ENCODE results near the gene ANKRD44. TPM values are rescaled to one million over a fixed set of nuclear protein-coding genes. Genes with fewer than 3 reads are reported as not detected.

Gene ANKRD44
- total RNA-seq, 6 experiments from 2014 or later = 3.8 to 5.7 (median 4.7) TPM

DNA sequence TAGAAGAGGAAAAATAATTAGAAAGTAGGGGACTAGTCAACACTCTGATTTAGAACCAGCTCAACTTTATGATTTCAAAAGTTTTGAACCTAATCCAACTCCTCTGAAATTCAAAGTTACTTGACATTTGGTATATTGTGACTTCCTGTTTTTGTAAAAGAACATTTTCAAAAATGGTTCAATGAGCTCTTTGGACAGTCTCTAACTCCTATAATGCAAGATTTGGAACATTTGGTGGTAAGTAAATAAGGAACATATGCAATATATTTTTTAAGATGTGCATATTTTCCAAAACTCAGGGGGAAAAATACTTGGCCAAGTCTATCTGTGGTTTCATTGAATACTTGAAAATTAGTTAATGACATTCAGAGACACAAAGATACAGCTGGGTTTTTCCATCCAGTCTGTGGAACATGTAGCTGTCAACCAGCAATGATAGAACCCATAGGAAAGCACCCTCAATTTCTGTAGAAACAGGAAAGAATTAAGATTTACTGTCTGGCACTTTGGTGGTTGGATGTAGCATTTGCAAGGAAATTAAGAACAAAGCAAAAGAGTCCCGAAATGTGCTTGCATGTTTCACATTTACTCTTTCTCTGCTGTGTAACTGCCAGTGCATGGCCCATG lies 17.0 kb upstream of the ANKRD44 start:
- TF ChIP-seq, protein P1, sequence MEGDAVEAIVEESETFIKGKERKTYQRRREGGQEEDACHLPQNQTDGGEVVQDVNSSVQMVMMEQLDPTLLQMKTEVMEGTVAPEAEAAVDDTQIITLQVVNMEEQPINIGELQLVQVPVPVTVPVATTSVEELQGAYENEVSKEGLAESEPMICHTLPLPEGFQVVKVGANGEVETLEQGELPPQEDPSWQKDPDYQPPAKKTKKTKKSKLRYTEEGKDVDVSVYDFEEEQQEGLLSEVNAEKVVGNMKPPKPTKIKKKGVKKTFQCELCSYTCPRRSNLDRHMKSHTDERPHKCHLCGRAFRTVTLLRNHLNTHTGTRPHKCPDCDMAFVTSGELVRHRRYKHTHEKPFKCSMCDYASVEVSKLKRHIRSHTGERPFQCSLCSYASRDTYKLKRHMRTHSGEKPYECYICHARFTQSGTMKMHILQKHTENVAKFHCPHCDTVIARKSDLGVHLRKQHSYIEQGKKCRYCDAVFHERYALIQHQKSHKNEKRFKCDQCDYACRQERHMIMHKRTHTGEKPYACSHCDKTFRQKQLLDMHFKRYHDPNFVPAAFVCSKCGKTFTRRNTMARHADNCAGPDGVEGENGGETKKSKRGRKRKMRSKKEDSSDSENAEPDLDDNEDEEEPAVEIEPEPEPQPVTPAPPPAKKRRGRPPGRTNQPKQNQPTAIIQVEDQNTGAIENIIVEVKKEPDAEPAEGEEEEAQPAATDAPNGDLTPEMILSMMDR (IDR thresholded peaks at IDR 0.05) = no peak
- Mint-ChIP-seq H3K4me1 (ENCODE audit: low read depth) (no peaks in the 10 kb centered on the region), H3K36me3 (ENCODE audit: low read depth) (0 out of 2 replicates have a peak, but pooled peaks cover 5% of the 10 kb centered on the region), H3K27ac (no peak overlapping the region), H3K27me3 (ENCODE audit: insufficient read depth) (peaks cover 11% of the 10 kb centered on the region), H3K4me3 (no peak overlapping the region), H3K9me3 (no peaks in the 10 kb centered on the region)
- no peak for DNase-seq

DNA sequence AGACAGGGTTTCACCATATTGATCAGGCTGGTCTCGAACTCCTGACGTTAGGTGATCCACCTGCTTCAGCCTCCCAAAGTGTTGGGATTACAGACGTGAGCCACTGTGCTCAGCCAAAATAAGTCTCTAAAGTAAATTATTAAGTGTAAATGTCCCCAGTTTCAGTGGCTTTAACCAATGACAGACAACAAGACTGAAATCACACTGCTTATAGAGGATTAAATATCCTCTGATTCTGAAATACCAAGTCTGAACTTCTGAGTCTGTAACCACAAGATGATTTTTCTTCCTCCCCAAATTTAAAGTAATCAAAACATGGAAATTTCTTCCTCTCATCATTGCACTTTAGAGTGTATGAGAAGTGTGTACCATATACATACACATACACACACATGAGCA lies 16.5 kb upstream of the ANKRD44 start:
- Mint-ChIP-seq H3K4me3 (no peak overlapping the region), H3K36me3 (ENCODE audit: low read depth) (0 out of 2 replicates have a peak, but pooled peaks cover 5% of the 10 kb centered on the region), H3K27me3 (ENCODE audit: insufficient read depth) (peaks cover 11% of the 10 kb centered on the region), H3K4me1 (ENCODE audit: low read depth) (no peaks in the 10 kb centered on the region), H3K27ac (no peak overlapping the region), H3K9me3 (no peaks in the 10 kb centered on the region)
- no peak for DNase-seq
- TF ChIP-seq, protein P1 (IDR thresholded peaks at IDR 0.05) = no peak

DNA sequence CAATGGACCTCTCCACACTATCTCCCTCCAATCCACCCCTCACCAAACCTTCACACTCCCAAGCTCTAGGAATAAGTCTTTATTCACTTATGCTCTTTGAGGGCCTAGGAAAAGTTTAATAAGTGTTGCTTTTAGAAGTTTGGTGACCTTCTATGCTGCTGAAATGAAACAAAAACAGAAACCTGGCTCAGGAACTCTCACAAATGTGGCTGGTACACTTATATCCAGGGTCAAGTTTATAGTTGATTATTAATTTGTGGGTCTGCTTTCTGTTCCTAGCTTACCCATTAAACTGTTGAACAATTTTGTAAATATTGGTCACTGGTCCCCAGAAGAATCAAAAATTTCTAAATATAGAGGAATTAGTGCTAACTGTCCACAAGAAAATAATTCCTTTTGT lies 14.2 kb upstream of the ANKRD44 start:
- no peak for DNase-seq
- TF ChIP-seq, protein P1 (IDR thresholded peaks at IDR 0.05) = no peak
- Mint-ChIP-seq H3K4me1 (ENCODE audit: low read depth) (no peaks in the 10 kb centered on the region), H3K36me3 (ENCODE audit: low read depth) (0 out of 2 replicates have a peak, but pooled peaks cover 5% of the 10 kb centered on the region), H3K27ac (no peak overlapping the region), H3K9me3 (no peaks in the 10 kb centered on the region), H3K27me3 (ENCODE audit: insufficient read depth) (peaks cover 11% of the 10 kb centered on the region), H3K4me3 (no peak overlapping the region)

DNA sequence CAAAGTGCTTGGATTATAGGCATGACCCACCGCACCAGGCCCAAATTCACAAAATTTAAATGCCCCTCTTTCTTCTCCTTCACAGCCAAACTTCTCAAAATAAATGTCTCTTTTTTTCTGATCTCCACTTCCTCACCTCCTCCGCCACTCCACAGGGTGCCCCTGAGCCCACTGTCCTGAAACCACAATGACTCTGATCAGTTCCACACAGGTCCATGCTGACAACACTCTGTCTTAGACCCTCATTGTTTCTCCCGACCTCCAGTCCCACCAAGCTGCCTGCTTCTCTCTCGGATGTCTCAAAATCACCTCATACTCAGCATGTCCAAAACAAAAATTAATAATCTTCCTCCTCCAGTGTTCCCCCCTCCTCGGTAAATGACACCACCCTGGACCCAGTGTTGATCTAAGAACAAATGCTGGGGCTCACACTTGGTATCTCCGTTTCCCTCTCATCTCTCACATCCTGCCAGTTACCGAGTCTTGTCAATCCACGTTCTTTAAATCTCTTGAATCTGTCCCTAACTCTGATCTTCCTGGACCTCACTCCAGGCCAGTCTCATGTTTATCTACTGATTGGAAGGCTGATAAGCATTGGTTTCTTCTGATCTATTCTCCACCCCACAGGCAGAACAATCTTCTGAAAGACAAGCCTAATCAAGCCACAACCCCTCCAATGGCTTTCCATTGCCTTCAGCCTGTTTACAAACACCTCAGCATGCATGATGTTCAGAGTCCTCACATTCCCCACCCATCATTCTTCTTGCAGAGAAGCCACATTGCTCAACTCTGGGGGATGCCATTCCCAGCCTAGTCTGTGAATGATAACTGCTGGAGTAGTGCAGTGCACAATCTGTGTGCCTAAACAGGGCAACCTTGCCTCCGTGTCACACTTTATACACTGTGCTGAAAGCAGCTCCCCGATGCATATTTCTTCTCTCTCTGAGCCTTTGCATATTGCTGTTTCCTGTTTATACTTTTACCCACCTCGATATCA lies 12.4 kb upstream of the ANKRD44 start:
- Mint-ChIP-seq H3K27ac (no peak overlapping the region), H3K4me1 (ENCODE audit: low read depth) (no peaks in the 10 kb centered on the region), H3K36me3 (ENCODE audit: low read depth) (0 out of 2 replicates have a peak, but pooled peaks cover 5% of the 10 kb centered on the region), H3K4me3 (no peak overlapping the region), H3K9me3 (no peaks in the 10 kb centered on the region), H3K27me3 (ENCODE audit: insufficient read depth) (peaks cover 9% of the 10 kb centered on the region)
- no peak for DNase-seq
- TF ChIP-seq, protein P1 (IDR thresholded peaks at IDR 0.05) = no peak

DNA sequence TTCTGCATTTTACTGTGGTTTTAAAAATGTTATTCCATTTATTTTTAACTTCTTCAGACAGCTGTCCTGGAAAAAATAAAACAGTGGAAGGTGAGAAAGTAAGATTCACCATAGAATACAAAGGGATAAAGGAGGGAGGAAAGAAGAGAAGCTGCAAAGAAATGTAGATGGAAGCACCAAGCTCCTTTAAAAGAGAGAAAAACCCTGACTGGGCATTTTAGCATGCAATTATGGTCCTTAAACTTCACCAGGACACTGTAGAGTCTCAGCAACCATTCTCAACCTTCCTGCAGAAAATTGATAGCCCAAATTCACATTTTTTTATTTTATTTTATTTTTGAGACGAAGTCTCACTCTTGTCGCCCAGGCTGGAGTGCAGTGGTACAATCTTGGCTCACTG lies 11.6 kb upstream of the ANKRD44 start:
- DNase-seq = no peak
- TF ChIP-seq, protein P1 (IDR thresholded peaks at IDR 0.05) = no peak
- Mint-ChIP-seq H3K27ac (no peak overlapping the region), H3K27me3 (ENCODE audit: insufficient read depth) (peaks cover 5% of the 10 kb centered on the region), H3K4me3 (no peak overlapping the region), H3K36me3 (ENCODE audit: low read depth) (0 out of 2 replicates have a peak, but pooled peaks cover 5% of the 10 kb centered on the region), H3K4me1 (ENCODE audit: low read depth) (no peaks in the 10 kb centered on the region), H3K9me3 (no peaks in the 10 kb centered on the region)

Data from HFFc6 (cell line).